Tibial artery (tissue), 4 donors: ENCODE measurements around the gene TEX51.

Experiments
- DNase-seq, 2 donors: peaks; one replicate each; pipeline ENCODE4 v3.0.0-alpha.2; 2019
- H3K27ac ChIP-seq, 2 donors: fragments of 200-600 bp; sonication (generic) in 1 of 2; 1 replicate in 1 of 2; 2 replicates in 1 of 2; pipeline ENCODE4 v1.5.1; 2018 to 2019; ENCODE audit warnings: mild to moderate bottlenecking in 1 of 2
- H3K27me3 ChIP-seq, 2 donors: fragments of 200-600 bp; sonication (generic) in 1 of 2; one replicate each; pipeline versions ENCODE4 v1.5.1 to v1.6.0; 2016 to 2019
- H3K36me3 ChIP-seq, 3 donors: fragments of 200-600 bp; sonication (generic) in 2 of 3; one replicate each; pipeline ENCODE4 v1.5.1; 2016 to 2019; ENCODE audit warnings: mild to moderate bottlenecking in 2 of 3
- H3K4me1 ChIP-seq, 4 donors: fragments of 200-600 bp; sonication (generic) in 2 of 4; 1 replicate in 3 of 4; 2 replicates in 1 of 4; pipeline ENCODE4 v1.5.1; 2016 to 2019
- H3K4me3 ChIP-seq, 2 donors: fragments of 200-600 bp; sonication (generic) in 1 of 2; 1 replicate in 1 of 2; 2 replicates in 1 of 2; pipeline ENCODE4 v1.5.1; 2018 to 2019; ENCODE audit warnings: mild to moderate bottlenecking in 2 of 2
- H3K9me3 ChIP-seq, 3 donors: fragments of 200-600 bp; sonication (generic) in 1 of 3; one replicate each; pipeline ENCODE4 v1.5.1; 2016 to 2019
- intact Hi-C: fragments of 100-400 bp; cut with DNase I; formaldehyde crosslinking; loops from one replicate; pipeline ENCODE4 v1.15.0; 2023; ENCODE audit warnings: low total_unique reads
- TF ChIP-seq, protein P1 (sequence below), 2 experiments: fragments of 200-600 bp in 1 of 2; fragments of 450-650 bp in 1 of 2; IDR thresholded peaks; one replicate each; pipeline ENCODE4 v1.5.1; 2017 to 2019; ENCODE audit warnings: antibody characterized with exemption in 2 of 2, mild to moderate bottlenecking in 1 of 2, moderate library complexity in 1 of 2

TEX51 gene

DNA sequence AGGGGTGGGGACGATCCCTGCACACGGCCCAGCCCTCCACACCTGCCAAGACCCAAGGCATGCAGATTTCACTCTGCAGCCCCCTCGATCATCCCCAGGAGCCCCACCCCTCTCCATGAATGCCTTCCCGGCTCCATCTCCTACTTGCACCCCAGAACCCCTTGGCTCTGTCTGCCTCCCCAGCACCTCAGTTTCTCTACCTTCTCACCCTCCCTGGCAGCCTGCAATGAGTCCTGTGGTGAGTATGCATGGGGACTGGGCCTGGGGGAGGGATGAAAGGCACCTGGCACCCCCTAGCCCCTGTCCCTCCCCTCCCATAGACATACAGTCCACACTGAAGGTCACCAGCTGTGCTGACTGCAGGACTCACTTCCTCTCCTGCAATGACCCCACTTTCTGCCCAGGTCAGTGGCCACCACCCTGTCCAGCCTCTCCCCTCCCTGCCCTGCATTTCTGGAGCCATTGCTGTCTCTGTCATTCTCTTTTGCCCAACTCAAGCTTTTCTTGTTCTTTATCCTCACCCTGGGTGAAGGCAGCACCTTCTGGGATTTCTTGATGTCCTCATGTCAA lies 1.0 kb downstream of the TEX51 start:
- intact Hi-C loops: no loop called here
- H3K4me3 ChIP-seq: no peak overlapping the region
- H3K27me3 ChIP-seq: no peaks in the 10 kb centered on the region
- H3K36me3 ChIP-seq: no peaks in the 10 kb centered on the region
- DNase-seq: peak in 1 of 2 donors; percentile 40
- peaks cover 0 to 6% (median 5%) of the 10 kb centered on the region in 3 donors for H3K9me3 ChIP-seq
- H3K4me1 ChIP-seq: no peaks in the 10 kb centered on the region
- TF ChIP-seq, protein P1, sequence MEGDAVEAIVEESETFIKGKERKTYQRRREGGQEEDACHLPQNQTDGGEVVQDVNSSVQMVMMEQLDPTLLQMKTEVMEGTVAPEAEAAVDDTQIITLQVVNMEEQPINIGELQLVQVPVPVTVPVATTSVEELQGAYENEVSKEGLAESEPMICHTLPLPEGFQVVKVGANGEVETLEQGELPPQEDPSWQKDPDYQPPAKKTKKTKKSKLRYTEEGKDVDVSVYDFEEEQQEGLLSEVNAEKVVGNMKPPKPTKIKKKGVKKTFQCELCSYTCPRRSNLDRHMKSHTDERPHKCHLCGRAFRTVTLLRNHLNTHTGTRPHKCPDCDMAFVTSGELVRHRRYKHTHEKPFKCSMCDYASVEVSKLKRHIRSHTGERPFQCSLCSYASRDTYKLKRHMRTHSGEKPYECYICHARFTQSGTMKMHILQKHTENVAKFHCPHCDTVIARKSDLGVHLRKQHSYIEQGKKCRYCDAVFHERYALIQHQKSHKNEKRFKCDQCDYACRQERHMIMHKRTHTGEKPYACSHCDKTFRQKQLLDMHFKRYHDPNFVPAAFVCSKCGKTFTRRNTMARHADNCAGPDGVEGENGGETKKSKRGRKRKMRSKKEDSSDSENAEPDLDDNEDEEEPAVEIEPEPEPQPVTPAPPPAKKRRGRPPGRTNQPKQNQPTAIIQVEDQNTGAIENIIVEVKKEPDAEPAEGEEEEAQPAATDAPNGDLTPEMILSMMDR (IDR thresholded peaks at IDR 0.05): no peak
- H3K27ac ChIP-seq: no peak overlapping the region

DNA sequence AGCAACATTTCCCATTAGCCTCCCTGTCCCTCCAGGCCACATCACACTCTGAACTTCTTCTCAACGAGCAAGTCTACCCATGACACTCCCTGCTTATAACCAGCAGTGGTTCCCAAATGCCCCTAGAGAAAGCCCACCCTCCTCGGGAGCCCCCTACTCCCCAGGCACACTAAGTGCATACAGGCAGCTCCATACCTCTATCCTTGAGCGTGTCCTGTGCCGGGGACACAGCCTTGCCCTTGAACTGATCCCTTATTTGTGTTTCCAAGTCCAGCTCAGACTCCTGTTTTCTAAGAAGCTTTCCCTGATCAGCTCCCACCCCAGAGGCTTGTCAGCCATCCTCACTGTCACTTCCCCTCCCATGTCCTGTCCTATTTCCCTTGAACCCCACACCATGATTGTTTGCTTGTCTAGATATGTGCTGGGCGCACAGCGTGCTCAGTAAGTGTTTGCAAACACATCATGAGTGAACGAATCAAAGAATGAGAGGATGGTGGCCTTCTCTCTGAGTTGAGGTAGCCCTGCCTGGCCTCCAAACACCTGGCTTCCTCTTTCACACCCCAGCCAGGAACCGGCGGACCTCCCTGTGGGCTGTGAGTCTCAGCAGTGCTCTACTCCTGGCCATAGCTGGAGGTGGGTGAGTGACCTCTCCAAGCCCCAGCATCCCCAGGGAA lies 2.1 kb downstream of the TEX51 start:
- peak in 1 of 2 donors; percentile 45 for DNase-seq
- H3K4me3 ChIP-seq: no peak overlapping the region
- no peaks in the 10 kb centered on the region for H3K27me3 ChIP-seq
- H3K9me3 ChIP-seq: peaks cover 0 to 6% (median 5%) of the 10 kb centered on the region in 3 donors
- no peak overlapping the region for H3K27ac ChIP-seq
- TF ChIP-seq, protein P1 (IDR thresholded peaks at IDR 0.05): no peak
- intact Hi-C loops: no loop called here
- H3K4me1 ChIP-seq: no peaks in the 10 kb centered on the region
- no peaks in the 10 kb centered on the region for H3K36me3 ChIP-seq

DNA sequence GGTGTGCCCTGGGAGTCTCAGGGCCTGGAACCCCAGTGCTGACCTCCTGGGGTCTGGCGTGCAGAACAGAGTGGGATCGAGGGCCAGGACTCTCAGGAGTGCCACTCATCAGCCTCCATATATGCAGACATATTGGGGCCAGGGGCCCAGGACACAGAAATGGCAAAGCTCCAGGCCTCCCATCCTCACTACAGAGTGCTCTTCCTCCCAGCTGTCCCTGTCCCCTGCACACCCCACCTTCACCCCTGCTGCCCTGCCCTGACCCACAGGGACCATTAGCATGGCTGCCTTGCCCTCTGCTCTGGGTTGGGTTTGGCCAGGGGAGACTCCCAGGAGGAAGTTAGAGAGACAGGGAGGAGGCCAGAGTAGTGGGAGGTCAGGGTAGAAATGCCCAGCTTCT lies 2.8 kb downstream of the TEX51 start:
- Histone ChIP-seq H3K9me3 (peaks cover 0 to 6% (median 5%) of the 10 kb centered on the region in 3 donors), H3K36me3 (no peaks in the 10 kb centered on the region), H3K27me3 (no peaks in the 10 kb centered on the region), H3K4me1 (no peaks in the 10 kb centered on the region), H3K4me3 (no peak overlapping the region), H3K27ac (no peak overlapping the region)
- TF ChIP-seq, protein P1 (IDR thresholded peaks at IDR 0.05): no peak
- no peak for DNase-seq
- intact Hi-C loops: no loop called here

DNA sequence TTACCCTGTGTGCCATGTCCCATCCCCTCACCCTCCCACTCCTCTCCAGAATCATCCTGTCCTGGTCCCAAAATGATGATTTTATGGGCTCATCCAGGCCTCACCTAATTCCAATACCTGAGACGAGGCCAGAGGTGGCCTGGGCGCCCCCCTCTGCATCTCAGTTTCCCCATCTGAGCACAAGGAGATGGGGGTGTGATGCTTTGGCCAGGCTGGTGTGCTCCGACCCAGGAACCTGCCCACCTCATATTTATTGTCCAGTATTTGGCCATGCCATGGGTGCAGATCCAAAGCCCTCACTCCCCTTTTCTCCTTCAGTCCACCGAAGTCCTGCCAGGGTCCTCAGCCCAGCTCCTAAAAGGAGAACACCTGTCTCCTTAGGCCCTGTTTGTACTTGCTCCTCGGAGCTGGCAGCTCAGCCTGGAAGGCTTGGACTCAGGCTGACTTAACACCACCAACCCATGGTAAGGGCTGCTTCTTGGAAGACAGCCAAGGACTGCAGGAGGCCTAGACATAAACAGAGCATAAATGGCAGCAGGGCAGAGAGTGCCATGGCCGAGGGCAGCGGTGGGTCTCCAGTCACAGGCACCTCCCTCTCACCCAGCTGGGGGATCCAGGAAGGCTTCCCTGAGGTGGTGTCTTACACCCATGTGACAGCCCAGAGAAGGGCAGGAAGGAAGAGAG lies 3.6 kb downstream of the TEX51 start:
- peaks cover 0 to 6% (median 5%) of the 10 kb centered on the region in 3 donors for H3K9me3 ChIP-seq
- TF ChIP-seq, protein P1 (IDR thresholded peaks at IDR 0.05): no peak
- H3K27me3 ChIP-seq: no peaks in the 10 kb centered on the region
- intact Hi-C loops: no loop called here
- DNase-seq: peak in 1 of 2 donors; percentile 57
- H3K4me1 ChIP-seq: no peaks in the 10 kb centered on the region
- no peak overlapping the region for H3K4me3 ChIP-seq
- no peak overlapping the region for H3K27ac ChIP-seq
- no peaks in the 10 kb centered on the region for H3K36me3 ChIP-seq

DNA sequence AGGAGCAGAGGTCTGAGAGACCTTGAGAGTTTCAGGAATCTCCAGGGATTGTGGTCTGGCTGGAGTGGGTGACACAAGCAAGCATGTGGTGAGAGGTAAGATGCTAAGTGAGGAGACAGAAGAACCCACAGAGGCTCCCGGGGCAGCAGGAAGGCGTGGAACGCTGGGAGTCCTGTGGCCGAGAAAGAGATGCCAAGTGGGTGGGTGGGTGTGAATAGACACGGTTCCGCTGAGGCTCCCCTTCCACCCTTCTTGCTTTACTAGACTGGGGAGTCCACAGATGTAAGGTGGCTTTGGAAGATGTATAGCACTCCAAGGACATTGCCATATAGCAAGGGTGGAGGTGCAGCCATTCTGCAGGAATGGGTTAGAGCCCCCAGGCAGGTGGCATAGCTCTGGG lies 4.2 kb downstream of the TEX51 start:
- H3K9me3 ChIP-seq: peaks cover 0 to 6% (median 5%) of the 10 kb centered on the region in 3 donors
- TF ChIP-seq, protein P1 (IDR thresholded peaks at IDR 0.05): no peak
- no peaks in the 10 kb centered on the region for H3K4me1 ChIP-seq
- no peak overlapping the region for H3K4me3 ChIP-seq
- H3K36me3 ChIP-seq: no peaks in the 10 kb centered on the region
- H3K27ac ChIP-seq: no peak overlapping the region
- intact Hi-C loops: no loop called here
- peak in 1 of 2 donors; percentile 41 for DNase-seq
- no peaks in the 10 kb centered on the region for H3K27me3 ChIP-seq
